ENCODE data around the gene COL5A3.
A peak's percentile ranks its signal among the peaks of the same experiment; 100 is the strongest.
"Not testable (repeated sequence)": the region's sequence is repeated elsewhere in the genome, so short reads cannot be mapped to it uniquely, and the experiment has no call there.

The COL5A3 gene

GRCh38 chr19:9935506-9936325, 74.6 kb downstream of the COL5A3 start:
- DNase-seq, result no peak

- DNase-seq, result peak; percentile 74
Observed at GRCh38 chr19:9934132-9934950, 76.0 kb downstream of the COL5A3 start.

- DNase-seq, result no peak
Observed at GRCh38 chr19:9932835-9933234, 77.5 kb downstream of the COL5A3 start.

GRCh38 chr19:9931629-9932028, 78.7 kb downstream of the COL5A3 start:
- no peak for DNase-seq

GRCh38 chr19:9923440-9923839, 86.9 kb downstream of the COL5A3 start:
- no peak for DNase-seq

- DNase-seq, result not testable (repeated sequence)
Observed at GRCh38 chr19:9922782-9923379, 87.4 kb downstream of the COL5A3 start.

GRCh38 chr19:9917321-9917720, 93.0 kb downstream of the COL5A3 start:
- peak; percentile 52 for DNase-seq

GRCh38 chr19:9916719-9917118, 93.6 kb downstream of the COL5A3 start:
- DNase-seq, result no peak

GRCh38 chr19:9914315-9915207, 95.7 kb downstream of the COL5A3 start:
- peak; percentile 88 for DNase-seq

- DNase-seq, result no peak
Observed at GRCh38 chr19:9914001-9914314, 96.3 kb downstream of the COL5A3 start.

- DNase-seq, result peak; percentile 40
Observed at GRCh38 chr19:9913237-9914000, 96.9 kb downstream of the COL5A3 start.

GRCh38 chr19:9912551-9913236, 97.6 kb downstream of the COL5A3 start:
- no peak for DNase-seq

GRCh38 chr19:9911524-9912185, 98.6 kb downstream of the COL5A3 start:
- no peak for DNase-seq

GRCh38 chr19:9910625-9911024, 99.7 kb downstream of the COL5A3 start:
- DNase-seq, result no peak
